ENCODE measurements around the gene PRTN3. TPM values are rescaled to one million over a fixed set of nuclear protein-coding genes. Genes with fewer than 3 reads are reported as not detected.
"Not testable (repeated sequence)": the region's sequence is repeated elsewhere in the genome, so short reads cannot be mapped to it uniquely, and the experiment has no call there.

The PRTN3 gene
- total RNA-seq, 2 experiments from 2014 or later = not detected

DNA sequence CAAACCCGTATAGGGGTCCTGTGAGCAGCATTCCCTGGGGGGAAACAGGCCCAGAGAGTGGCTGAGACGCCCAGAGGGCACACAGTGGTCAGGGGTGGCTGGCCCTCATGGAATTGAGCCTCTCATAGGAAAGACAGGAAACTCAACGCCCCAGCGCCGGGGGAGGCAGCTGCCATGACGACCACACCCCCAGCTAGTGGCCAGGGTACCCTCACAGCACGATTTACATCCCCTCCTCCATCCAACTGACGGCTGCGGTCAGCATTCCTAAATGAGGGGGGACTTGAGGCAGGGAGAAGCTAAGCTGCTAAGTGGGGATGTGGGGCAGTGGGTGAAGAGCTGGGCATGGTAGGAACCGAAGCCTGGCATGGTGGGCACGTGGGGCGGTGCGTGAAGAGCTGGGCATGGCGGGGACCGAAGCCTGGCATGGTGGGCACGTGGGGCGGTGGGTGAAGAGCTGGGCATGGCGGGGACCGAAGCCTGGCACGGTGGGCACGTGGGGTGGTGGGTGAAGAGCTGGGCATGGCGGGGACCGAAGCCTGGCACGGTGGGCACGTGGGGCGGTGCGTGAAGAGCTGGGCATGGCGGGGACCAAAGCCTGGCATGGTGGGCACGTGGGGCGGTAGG is 42.2 kb downstream of the PRTN3 start:
- ChIA-PET CTCF (no interaction called here), POLR2A (no interaction called here)
- no peak overlapping the region for H3K27ac Mint-ChIP-seq
- no peaks in the 10 kb centered on the region for H3K27me3 Mint-ChIP-seq
- no peaks in the 10 kb centered on the region for H3K4me1 Mint-ChIP-seq
- H3K4me3 Mint-ChIP-seq = no peak overlapping the region
- H3K9me3 Mint-ChIP-seq (ENCODE audit: low read depth) = no peaks in the 10 kb centered on the region
- ATAC-seq = no peak
- H3K36me3 Mint-ChIP-seq (ENCODE audit: low read depth) = peaks cover 17% of the 10 kb centered on the region
- no peak for DNase-seq
- intact Hi-C loops (cut with DNase I, micrococcal nuclease) = no loop called here

- CTCF ChIA-PET = no interaction called here
- peak; percentile 33 for ATAC-seq
- no peaks in the 10 kb centered on the region for H3K27me3 Mint-ChIP-seq
- H3K27ac Mint-ChIP-seq = no peak overlapping the region
- intact Hi-C loops (cut with DNase I, micrococcal nuclease) = no loop called here
- H3K4me3 Mint-ChIP-seq = no peak overlapping the region
- H3K4me1 Mint-ChIP-seq = peaks cover 1% of the 10 kb centered on the region
- no peaks in the 10 kb centered on the region for H3K9me3 Mint-ChIP-seq (ENCODE audit: low read depth)
- DNase-seq = no peak
- peaks cover 17% of the 10 kb centered on the region for H3K36me3 Mint-ChIP-seq (ENCODE audit: low read depth)
- POLR2A ChIA-PET = no interaction called here
Measured at GRCh38 chr19:883661-884211, 42.9 kb downstream of the PRTN3 start.

- ChIA-PET CTCF (no interaction called here), POLR2A (no interaction called here)
- peaks cover 17% of the 10 kb centered on the region for H3K36me3 Mint-ChIP-seq (ENCODE audit: low read depth)
- DNase-seq = no peak
- intact Hi-C loops (cut with DNase I, micrococcal nuclease) = no loop called here
- peaks cover 2% of the 10 kb centered on the region for H3K4me1 Mint-ChIP-seq
- H3K27ac Mint-ChIP-seq = no peak overlapping the region
- no peak overlapping the region for H3K4me3 Mint-ChIP-seq
- no peaks in the 10 kb centered on the region for H3K9me3 Mint-ChIP-seq (ENCODE audit: low read depth)
- no peak for ATAC-seq
- no peaks in the 10 kb centered on the region for H3K27me3 Mint-ChIP-seq
Measured at GRCh38 chr19:884420-885211, 43.8 kb downstream of the PRTN3 start.

GRCh38 chr19:885536-886224 is 44.9 kb downstream of the PRTN3 start:
- H3K4me1 Mint-ChIP-seq = peaks cover 2% of the 10 kb centered on the region
- no peaks in the 10 kb centered on the region for H3K27me3 Mint-ChIP-seq
- no peak for ATAC-seq
- H3K4me3 Mint-ChIP-seq = no peak overlapping the region
- H3K36me3 Mint-ChIP-seq (ENCODE audit: low read depth) = peaks cover 17% of the 10 kb centered on the region
- no peak overlapping the region for H3K27ac Mint-ChIP-seq
- CTCF ChIA-PET = no interaction called here
- no peaks in the 10 kb centered on the region for H3K9me3 Mint-ChIP-seq (ENCODE audit: low read depth)
- POLR2A ChIA-PET = no interaction called here
- DNase-seq = no peak
- intact Hi-C loops (cut with DNase I, micrococcal nuclease) = no loop called here

DNA sequence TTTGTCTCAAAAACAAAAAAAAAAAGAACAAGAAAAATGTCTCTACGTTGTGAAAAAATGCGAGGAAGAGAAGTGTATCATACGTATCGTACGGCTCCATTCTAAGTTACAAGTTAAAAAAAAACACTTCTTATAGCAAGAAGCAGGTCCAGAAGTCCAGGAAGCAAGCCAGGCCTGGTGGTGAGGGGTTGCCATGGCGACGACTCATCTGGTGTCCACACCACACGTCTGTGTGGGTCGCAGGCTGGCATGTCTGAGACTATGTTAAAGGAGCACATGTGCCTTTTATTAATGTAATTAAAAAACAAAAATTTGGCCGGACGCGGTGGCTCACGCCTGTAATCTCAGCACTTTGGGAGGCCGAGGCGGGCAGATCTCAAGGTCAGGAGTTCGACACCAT is 46.3 kb downstream of the PRTN3 start:
- H3K4me3 Mint-ChIP-seq = no peak overlapping the region
- ATAC-seq (no peak), DNase-seq (no peak)
- H3K9me3 Mint-ChIP-seq (ENCODE audit: low read depth) = no peaks in the 10 kb centered on the region
- H3K36me3 Mint-ChIP-seq (ENCODE audit: low read depth) = peaks cover 7% of the 10 kb centered on the region
- no peaks in the 10 kb centered on the region for H3K27me3 Mint-ChIP-seq
- peaks cover 2% of the 10 kb centered on the region for H3K4me1 Mint-ChIP-seq
- ChIA-PET POLR2A (no interaction called here), CTCF (no interaction called here)
- intact Hi-C loops (cut with DNase I, micrococcal nuclease) = no loop called here
- no peak overlapping the region for H3K27ac Mint-ChIP-seq

GRCh38 chr19:887599-887998 is 46.8 kb downstream of the PRTN3 start:
- Mint-ChIP-seq H3K9me3 (ENCODE audit: low read depth) (no peaks in the 10 kb centered on the region), H3K4me1 (peaks cover 2% of the 10 kb centered on the region), H3K27me3 (no peaks in the 10 kb centered on the region), H3K27ac (no peak overlapping the region), H3K4me3 (no peak overlapping the region), H3K36me3 (ENCODE audit: low read depth) (peaks cover 3% of the 10 kb centered on the region)
- no peak for ATAC-seq
- ChIA-PET CTCF (no interaction called here), POLR2A (no interaction called here)
- intact Hi-C loops (cut with DNase I, micrococcal nuclease) = no loop called here
- no peak for DNase-seq

DNA sequence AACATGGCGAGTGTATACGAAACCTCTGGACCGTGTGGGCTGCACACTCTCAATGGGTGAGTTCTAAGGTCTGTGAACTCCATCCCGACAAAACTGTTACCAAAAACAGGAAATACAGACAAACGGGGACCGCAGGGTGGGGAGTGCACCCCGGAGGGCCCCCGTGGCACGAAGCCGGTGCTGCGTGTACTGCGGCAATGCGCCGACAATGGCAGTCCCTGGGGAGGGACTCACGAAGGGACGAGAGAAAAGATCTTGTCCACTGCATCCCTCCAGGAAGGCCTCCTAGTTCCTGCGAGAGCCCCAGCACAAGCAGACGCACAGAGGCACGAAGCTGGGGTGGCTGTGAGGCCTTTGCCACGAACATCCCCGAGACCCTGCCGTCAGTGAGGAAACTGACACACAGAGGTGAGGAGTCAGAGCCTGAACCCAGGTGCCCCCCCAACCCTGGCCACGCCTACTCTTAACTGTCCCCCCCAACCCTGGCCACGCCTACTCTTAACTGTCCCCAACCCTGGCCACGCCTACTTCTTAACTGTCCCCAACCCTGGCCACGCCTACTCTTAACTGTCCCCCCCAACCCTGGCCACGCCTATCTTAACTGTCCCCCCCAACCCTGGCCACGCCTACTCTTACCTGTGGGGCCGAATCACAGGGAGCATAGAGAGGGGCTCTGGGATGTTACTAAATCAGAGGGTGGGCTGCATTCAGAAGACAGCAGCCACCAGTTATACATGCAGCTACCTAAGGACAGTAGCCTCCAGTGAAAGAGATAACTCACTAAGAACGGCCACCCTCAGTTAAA is 48.0 kb downstream of the PRTN3 start:
- Mint-ChIP-seq H3K36me3 (ENCODE audit: low read depth) (peaks cover 6% of the 10 kb centered on the region), H3K9me3 (ENCODE audit: low read depth) (no peaks in the 10 kb centered on the region), H3K27me3 (no peaks in the 10 kb centered on the region), H3K27ac (peak overlapping the region; percentile 60), H3K4me1 (peaks cover 10% of the 10 kb centered on the region), H3K4me3 (no peak overlapping the region)
- POLR2A ChIA-PET = no interaction called here
- CTCF ChIA-PET = no interaction called here
- ATAC-seq (no peak), DNase-seq (peak; percentile 55)
- intact Hi-C loops (cut with DNase I, micrococcal nuclease) = no loop called here

DNA sequence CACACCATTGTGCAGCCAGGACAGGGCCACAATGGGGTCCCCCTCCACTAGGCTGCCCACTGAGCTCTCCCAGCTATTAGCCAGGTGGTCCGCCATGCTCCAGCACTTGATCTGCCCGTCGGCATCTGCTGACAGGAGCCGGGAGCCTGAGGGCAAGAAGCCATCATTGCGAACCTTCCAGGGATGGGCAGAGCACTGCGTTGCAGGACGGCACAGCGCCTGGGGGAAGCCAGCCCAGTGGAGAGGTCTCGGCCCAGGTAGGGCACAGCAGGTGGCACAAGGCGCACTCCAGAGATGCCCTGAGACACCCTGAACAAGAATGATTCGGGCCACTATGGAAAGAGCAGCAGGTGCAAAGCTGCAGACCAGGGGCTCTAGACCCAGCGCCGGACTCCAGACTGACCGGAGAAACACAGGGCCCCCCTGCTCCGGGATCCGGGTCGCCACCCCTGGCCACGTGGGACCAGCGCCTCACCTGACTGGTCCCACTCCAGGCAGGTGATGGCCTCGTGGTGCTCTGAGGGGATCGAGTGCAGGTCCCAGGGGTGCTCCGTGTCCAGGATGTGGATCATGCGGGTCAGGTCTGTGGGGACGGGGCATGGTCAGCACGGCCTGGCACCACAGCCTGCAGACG is 49.0 kb downstream of the PRTN3 start:
- no peaks in the 10 kb centered on the region for H3K9me3 Mint-ChIP-seq (ENCODE audit: low read depth)
- POLR2A ChIA-PET = no interaction called here
- no peak overlapping the region for H3K4me3 Mint-ChIP-seq

DNA sequence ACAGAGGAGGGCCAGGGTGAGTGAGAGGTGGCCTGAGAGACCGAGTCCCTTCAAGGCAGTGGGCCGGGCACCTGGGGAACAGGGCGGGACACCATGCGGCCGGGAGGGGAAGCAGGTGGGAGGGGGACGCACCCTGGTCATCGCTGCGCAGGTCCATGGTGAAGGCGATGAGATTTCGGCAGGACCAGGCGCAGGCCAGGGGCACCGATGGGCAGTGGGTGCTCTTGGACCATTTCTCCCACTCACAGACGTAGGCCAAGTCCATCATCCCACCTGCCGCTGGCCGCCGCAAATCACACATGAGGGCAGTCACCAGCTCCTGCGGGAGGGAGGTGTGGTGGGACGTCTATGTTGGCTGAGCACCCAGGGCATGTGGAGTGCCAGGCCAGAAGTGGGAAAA is 50.0 kb downstream of the PRTN3 start:
- peaks cover 6% of the 10 kb centered on the region for H3K36me3 Mint-ChIP-seq (ENCODE audit: low read depth)
- no peaks in the 10 kb centered on the region for H3K9me3 Mint-ChIP-seq (ENCODE audit: low read depth)
- CTCF ChIA-PET = no interaction called here
- peak overlapping the region; percentile 60 for H3K4me3 Mint-ChIP-seq
- H3K27me3 Mint-ChIP-seq = no peaks in the 10 kb centered on the region
- no peak for ATAC-seq
- DNase-seq = no peak
- intact Hi-C loops (cut with DNase I, micrococcal nuclease) = no loop called here
- POLR2A ChIA-PET = no interaction called here
- no peak overlapping the region for H3K27ac Mint-ChIP-seq
- peaks cover 13% of the 10 kb centered on the region for H3K4me1 Mint-ChIP-seq

More for the DNA sequence above, 49.0 kb downstream of the PRTN3 start:
- CTCF ChIA-PET = no interaction called here
- DNase-seq (no peak), ATAC-seq (no peak)
- Mint-ChIP-seq H3K27me3 (no peaks in the 10 kb centered on the region), H3K27ac (no peak overlapping the region), H3K36me3 (ENCODE audit: low read depth) (peaks cover 6% of the 10 kb centered on the region), H3K4me1 (peaks cover 13% of the 10 kb centered on the region)
- intact Hi-C loops (cut with DNase I, micrococcal nuclease) = no loop called here

- H3K9me3 Mint-ChIP-seq (ENCODE audit: low read depth); H3K27me3 Mint-ChIP-seq; H3K27ac Mint-ChIP-seq; DNase-seq; ATAC-seq; H3K36me3 Mint-ChIP-seq (ENCODE audit: low read depth): not testable (repeated sequence)
- ChIA-PET CTCF (interaction anchor here (1.9 kb wide), 1 partner anchor 28 kb away, joined by 6 read pairs; no protein-coding TSS in a partner anchor), POLR2A (interaction anchor here (0.6 kb wide), 1 partner anchor 11 kb away, joined by 5 read pairs; no protein-coding TSS in a partner anchor)
- intact Hi-C loops (cut with DNase I, micrococcal nuclease) = loop anchor here (2.0 kb wide), 2 partner anchors 17 to 29 kb away; no protein-coding TSS in a partner anchor
- H3K4me1 Mint-ChIP-seq = peaks cover 13% of the 10 kb centered on the region
- H3K4me3 Mint-ChIP-seq = peak overlapping the region; percentile 78
Measured at GRCh38 chr19:891421-892200, 50.8 kb downstream of the PRTN3 start.

Measured in activated CD4-positive, alpha-beta T cell treated with anti-CD3 and anti-CD28 coated beads for 36 hours (primary cell).